Loucy (cell line): ENCODE data around the gene DHRS11.

Experiments used
- H2AFZ ChIP-seq: fragments of 200-600 bp; sonication (generic); 2 replicates; pipeline ENCODE4 v1.6.0; 2016; ENCODE audit warnings: antibody characterized with exemption, mild to moderate bottlenecking, low read length, moderate library complexity
- H3F3A ChIP-seq: fragments of 200-600 bp; 2 replicates; pipeline ENCODE4 v1.6.0; 2016; ENCODE audit warnings: antibody characterized with exemption, low read depth, mild to moderate bottlenecking
- H3K27me3 ChIP-seq: fragments of 200-600 bp; sonication (generic); 2 replicates; pipeline ENCODE4 v1.6.1; 2014; ENCODE audit warnings: low read length, mild to moderate bottlenecking; ENCODE audit not compliant: insufficient read depth, poor library complexity, severe bottlenecking
- H3K36me3 ChIP-seq: fragments of 200-600 bp; sonication (generic); 2 replicates; pipeline ENCODE4 v1.6.1; 2016; ENCODE audit warnings: low read length; ENCODE audit not compliant: insufficient read depth
- H3K4me1 ChIP-seq: fragments of 200-600 bp; sonication (generic); 2 replicates; pipeline ENCODE4 v1.5.1; 2014; ENCODE audit warnings: low read length, mild to moderate bottlenecking; ENCODE audit not compliant: insufficient read depth, poor library complexity, severe bottlenecking
- H3K4me2 ChIP-seq: fragments of 200-600 bp; sonication (generic); 2 replicates; pipeline ENCODE4 v1.6.0; 2014; ENCODE audit warnings: antibody characterized with exemption, low read length, low read depth, mild to moderate bottlenecking; ENCODE audit not compliant: poor library complexity, severe bottlenecking
- H3K4me3 ChIP-seq: fragments of 200-600 bp; sonication (generic); 2 replicates; pipeline ENCODE4 v1.5.1; 2014; ENCODE audit warnings: low read length, mild to moderate bottlenecking, mixed read lengths; ENCODE audit not compliant: poor library complexity, severe bottlenecking
- H3K79me2 ChIP-seq: fragments of 200-600 bp; sonication (generic); 2 replicates; pipeline ENCODE4 v1.6.1; 2014; ENCODE audit warnings: low read length; ENCODE audit not compliant: insufficient read depth
- H3K9ac ChIP-seq: fragments of 200-600 bp; sonication (generic); 2 replicates; pipeline ENCODE4 v1.6.0; 2014; ENCODE audit warnings: mild to moderate bottlenecking, low read depth, low read length, moderate library complexity; ENCODE audit not compliant: poor library complexity, severe bottlenecking
- H3K9me2 ChIP-seq: fragments of 200-600 bp; sonication (generic); replicated peaks from 2 replicates; pipeline ENCODE4 v1.6.1; 2016; ENCODE audit warnings: low read depth, low read length, mixed read lengths
- H3K9me3 ChIP-seq: fragments of 200-600 bp; sonication (generic); 2 replicates; pipeline ENCODE4 v1.6.1; 2014; ENCODE audit warnings: mild to moderate bottlenecking, antibody characterized with exemption, low read length, low read depth; ENCODE audit not compliant: insufficient read depth
- H4K20me1 ChIP-seq: fragments of 200-600 bp; sonication (generic); 2 replicates; pipeline ENCODE4 v1.6.0; 2014; ENCODE audit warnings: antibody characterized with exemption, low read length, mild to moderate bottlenecking; ENCODE audit not compliant: insufficient read depth, poor library complexity, severe bottlenecking
- EZH2phosphoT487 ChIP-seq: fragments of 200-600 bp; IDR thresholded peaks from 2 replicates; pipeline ENCODE4 v1.6.1; 2018; ENCODE audit warnings: antibody characterized with exemption, mild to moderate bottlenecking, moderate library complexity, borderline replicate concordance
- TF ChIP-seq, protein P1 (sequence below): fragments of 200-600 bp; sonication (generic); conservative IDR thresholded peaks from 2 replicates; pipeline ENCODE4 v1.5.1; 2014; ENCODE audit warnings: mild to moderate bottlenecking, antibody characterized with exemption, low read length

Gene DHRS11

DNA sequence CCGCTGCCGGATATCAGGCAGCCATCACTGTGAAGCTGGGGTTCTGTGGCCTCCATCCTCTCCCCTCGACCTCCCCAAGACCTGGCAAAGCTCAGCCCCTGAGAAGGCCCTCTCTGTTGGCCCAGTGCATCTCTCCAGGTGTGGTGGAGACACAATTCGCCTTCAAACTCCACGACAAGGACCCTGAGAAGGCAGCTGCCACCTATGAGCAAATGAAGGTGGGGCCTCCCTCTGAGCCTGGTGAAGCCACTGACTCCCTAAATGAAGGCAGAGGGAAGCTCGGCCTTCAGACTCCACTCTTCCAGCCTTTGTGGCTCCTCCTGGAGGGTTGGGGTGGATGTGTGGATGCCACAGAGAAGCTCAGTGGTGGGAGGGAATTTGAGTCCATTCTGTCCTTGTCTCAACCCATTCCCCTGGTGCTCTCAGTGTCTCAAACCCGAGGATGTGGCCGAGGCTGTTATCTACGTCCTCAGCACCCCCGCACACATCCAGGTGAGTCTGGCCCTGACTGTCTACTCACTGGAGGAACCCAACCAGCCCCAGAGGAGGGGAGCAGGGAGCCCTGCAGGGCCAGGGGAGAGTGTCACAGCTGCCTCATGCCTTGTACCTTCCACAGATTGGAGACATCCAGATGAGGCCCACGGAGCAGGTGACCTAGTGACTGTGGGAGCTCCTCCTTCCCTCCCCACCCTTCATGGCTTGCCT, 8.0 kb downstream of the DHRS11 start:
- peaks cover 23% of the 10 kb centered on the region for H3K79me2 ChIP-seq
- H3K4me3 ChIP-seq, result no peak overlapping the region
- no peaks in the 10 kb centered on the region for H3K36me3 ChIP-seq
- H3F3A ChIP-seq, result no peaks in the 10 kb centered on the region
- H4K20me1 ChIP-seq, result peaks cover 10% of the 10 kb centered on the region
- no peak overlapping the region for H2AFZ ChIP-seq
- no peaks in the 10 kb centered on the region for H3K27me3 ChIP-seq
- H3K9ac ChIP-seq, result no peak overlapping the region
- H3K9me2 ChIP-seq, result no peaks in the 10 kb centered on the region
- no peak overlapping the region for H3K4me2 ChIP-seq
- TF ChIP-seq EZH2phosphoT487, result no peak
- TF ChIP-seq, protein P1, sequence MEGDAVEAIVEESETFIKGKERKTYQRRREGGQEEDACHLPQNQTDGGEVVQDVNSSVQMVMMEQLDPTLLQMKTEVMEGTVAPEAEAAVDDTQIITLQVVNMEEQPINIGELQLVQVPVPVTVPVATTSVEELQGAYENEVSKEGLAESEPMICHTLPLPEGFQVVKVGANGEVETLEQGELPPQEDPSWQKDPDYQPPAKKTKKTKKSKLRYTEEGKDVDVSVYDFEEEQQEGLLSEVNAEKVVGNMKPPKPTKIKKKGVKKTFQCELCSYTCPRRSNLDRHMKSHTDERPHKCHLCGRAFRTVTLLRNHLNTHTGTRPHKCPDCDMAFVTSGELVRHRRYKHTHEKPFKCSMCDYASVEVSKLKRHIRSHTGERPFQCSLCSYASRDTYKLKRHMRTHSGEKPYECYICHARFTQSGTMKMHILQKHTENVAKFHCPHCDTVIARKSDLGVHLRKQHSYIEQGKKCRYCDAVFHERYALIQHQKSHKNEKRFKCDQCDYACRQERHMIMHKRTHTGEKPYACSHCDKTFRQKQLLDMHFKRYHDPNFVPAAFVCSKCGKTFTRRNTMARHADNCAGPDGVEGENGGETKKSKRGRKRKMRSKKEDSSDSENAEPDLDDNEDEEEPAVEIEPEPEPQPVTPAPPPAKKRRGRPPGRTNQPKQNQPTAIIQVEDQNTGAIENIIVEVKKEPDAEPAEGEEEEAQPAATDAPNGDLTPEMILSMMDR, result no peak
- peaks cover 15% of the 10 kb centered on the region for H3K4me1 ChIP-seq
- no peaks in the 10 kb centered on the region for H3K9me3 ChIP-seq

DNA sequence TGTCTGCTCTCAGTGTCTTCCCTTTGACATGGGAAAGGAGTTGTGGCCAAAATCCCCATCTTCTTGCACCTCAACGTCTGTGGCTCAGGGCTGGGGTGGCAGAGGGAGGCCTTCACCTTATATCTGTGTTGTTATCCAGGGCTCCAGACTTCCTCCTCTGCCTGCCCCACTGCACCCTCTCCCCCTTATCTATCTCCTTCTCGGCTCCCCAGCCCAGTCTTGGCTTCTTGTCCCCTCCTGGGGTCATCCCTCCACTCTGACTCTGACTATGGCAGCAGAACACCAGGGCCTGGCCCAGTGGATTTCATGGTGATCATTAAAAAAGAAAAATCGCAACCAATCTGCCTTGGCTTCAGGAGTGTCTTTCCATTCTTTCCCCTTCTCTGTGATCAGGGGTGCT, 8.8 kb downstream of the DHRS11 start:
- H3F3A ChIP-seq, result no peaks in the 10 kb centered on the region
- peak overlapping the region; percentile 84 for H3K4me3 ChIP-seq
- peak overlapping the region; percentile 80 for H3K9ac ChIP-seq
- H2AFZ ChIP-seq, result no peak overlapping the region
- H3K36me3 ChIP-seq, result no peaks in the 10 kb centered on the region
- peaks cover 16% of the 10 kb centered on the region for H3K4me1 ChIP-seq
- no peaks in the 10 kb centered on the region for H3K27me3 ChIP-seq
- H3K9me2 ChIP-seq, result no peaks in the 10 kb centered on the region
- no peaks in the 10 kb centered on the region for H3K9me3 ChIP-seq
- peak overlapping the region; percentile 94 for H3K4me2 ChIP-seq
- peaks cover 23% of the 10 kb centered on the region for H3K79me2 ChIP-seq
- H4K20me1 ChIP-seq, result peaks cover 10% of the 10 kb centered on the region
- TF ChIP-seq, protein P1, result no peak
- TF ChIP-seq EZH2phosphoT487, result no peak

DNA sequence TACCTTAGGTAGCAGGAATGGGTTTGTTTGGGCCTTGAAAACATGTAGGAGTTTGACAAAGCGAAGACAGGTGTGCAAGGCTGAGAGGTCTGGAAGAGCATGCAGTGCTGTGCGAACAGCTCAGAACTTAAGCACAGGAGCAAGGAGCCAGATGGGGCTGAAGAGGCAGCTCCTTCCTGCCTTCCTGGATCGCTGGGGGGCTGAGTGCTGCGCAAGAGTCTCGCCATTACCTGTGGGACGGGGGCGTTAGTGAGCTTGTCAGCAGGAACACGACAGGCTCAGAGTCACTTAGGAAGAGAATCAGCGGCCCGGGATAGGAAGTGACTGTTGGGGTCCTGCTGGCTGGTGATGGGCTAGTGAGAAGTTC, 9.2 kb downstream of the DHRS11 start:
- H2AFZ ChIP-seq, result peak overlapping the region; percentile 89
- H3K4me1 ChIP-seq, result peaks cover 21% of the 10 kb centered on the region
- H3K36me3 ChIP-seq, result no peaks in the 10 kb centered on the region
- peak overlapping the region; percentile 94 for H3K4me2 ChIP-seq
- no peaks in the 10 kb centered on the region for H3K9me3 ChIP-seq
- no peaks in the 10 kb centered on the region for H3K9me2 ChIP-seq
- H4K20me1 ChIP-seq, result peaks cover 10% of the 10 kb centered on the region
- H3K4me3 ChIP-seq, result peak overlapping the region; percentile 84
- no peaks in the 10 kb centered on the region for H3K27me3 ChIP-seq
- H3F3A ChIP-seq, result no peaks in the 10 kb centered on the region
- peak overlapping the region; percentile 80 for H3K9ac ChIP-seq
- H3K79me2 ChIP-seq, result peaks cover 28% of the 10 kb centered on the region
- no peak for TF ChIP-seq EZH2phosphoT487
- TF ChIP-seq, protein P1, result peak; percentile 27
